T-helper 1 cell treated with Interleukin-12 subunit alpha and Interleukin-12 subunit beta and Interleukin-4 antibody, amounts not matched to agents 30 μg/mL and 1 μg/mL, for 36 hours (primary cell): Measurements from ENCODE around the gene MOV10L1.
"Not testable (repeated sequence)": the region's sequence is repeated elsewhere in the genome, so short reads cannot be mapped to it uniquely, and the experiment has no call there.

Experiments used
- H3K27ac Mint-ChIP-seq: one replicate; pipeline ENCODE4 v1.8.0; 2021; ENCODE audit warnings: mild to moderate bottlenecking, mixed read lengths
- H3K27me3 Mint-ChIP-seq: one replicate; pipeline ENCODE4 v1.8.0; 2021; ENCODE audit warnings: low read depth, mixed read lengths
- H3K36me3 Mint-ChIP-seq: one replicate; pipeline ENCODE4 v1.8.0; 2021; ENCODE audit warnings: low read depth, mixed read lengths
- H3K4me1 Mint-ChIP-seq: one replicate; pipeline ENCODE4 v1.8.0; 2021; ENCODE audit warnings: low read depth, mixed read lengths
- H3K4me3 Mint-ChIP-seq: one replicate; pipeline ENCODE4 v1.8.0; 2021; ENCODE audit warnings: mild to moderate bottlenecking, moderate library complexity, mixed read lengths
- H3K9me3 Mint-ChIP-seq: one replicate; pipeline ENCODE4 v1.8.0; 2021; ENCODE audit warnings: mixed read lengths

MOV10L1 gene

GRCh38 chr22:50119768-50120251 is 30.0 kb downstream of the MOV10L1 start:
- Mint-ChIP-seq H3K4me3 (no peak overlapping the region), H3K9me3 (peaks cover 9% of the 10 kb centered on the region), H3K27me3 (peaks cover 27% of the 10 kb centered on the region), H3K27ac (no peak overlapping the region), H3K4me1 (no peaks in the 10 kb centered on the region), H3K36me3 (no peaks in the 10 kb centered on the region)

DNA sequence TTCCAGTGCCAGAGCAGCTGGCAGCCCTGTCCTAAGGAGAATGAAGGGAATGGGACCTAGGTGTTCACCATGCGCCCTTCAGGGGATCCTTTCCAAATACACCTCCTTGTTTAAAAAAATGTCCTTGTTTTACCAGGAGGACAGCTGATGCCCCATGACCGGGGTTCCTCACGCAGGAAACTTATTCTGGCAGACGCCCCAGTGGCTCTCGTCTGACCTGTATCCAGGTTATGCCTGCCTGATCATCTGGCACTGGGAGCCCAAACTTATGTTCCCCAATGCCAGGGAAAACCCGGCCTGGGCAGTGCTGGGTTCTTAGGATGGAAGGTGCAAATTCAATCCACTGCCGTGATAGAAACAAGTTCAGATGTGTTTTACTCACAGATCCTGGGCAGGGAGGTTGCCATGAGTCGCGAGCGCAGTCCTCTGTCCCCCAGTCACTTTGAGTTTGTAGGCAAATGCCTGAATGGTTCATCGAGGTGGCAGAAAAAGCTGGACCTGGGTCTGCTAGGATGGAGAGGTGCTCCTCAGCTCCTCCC is 31.5 kb downstream of the MOV10L1 start:
- Mint-ChIP-seq H3K27ac (no peak overlapping the region), H3K4me3 (no peak overlapping the region), H3K36me3 (no peaks in the 10 kb centered on the region), H3K9me3 (peaks cover 9% of the 10 kb centered on the region), H3K4me1 (no peaks in the 10 kb centered on the region), H3K27me3 (peaks cover 31% of the 10 kb centered on the region)

DNA sequence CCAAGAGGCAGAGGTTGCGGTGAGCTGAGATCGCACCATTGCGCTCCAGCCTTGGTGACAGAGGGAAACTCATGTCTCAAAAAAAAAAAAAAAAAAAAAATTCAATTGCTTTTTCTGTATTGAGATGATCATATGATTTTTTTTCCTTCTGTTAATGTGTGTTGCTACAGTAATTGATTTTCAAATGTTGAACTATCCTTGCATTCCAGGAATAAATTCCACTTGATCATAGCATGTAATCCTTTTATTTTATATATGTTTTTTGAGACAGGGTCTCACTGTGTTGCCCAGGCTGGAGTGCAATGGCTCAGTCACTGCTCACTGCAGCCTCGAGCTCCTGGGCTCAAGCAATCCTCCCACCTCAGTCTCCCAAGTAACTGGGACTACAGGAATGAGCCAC is 33.3 kb downstream of the MOV10L1 start:
- Mint-ChIP-seq H3K27me3 (peaks cover 32% of the 10 kb centered on the region), H3K4me1 (no peaks in the 10 kb centered on the region), H3K4me3 (no peak overlapping the region), H3K27ac (no peak overlapping the region), H3K36me3 (no peaks in the 10 kb centered on the region), H3K9me3 (peaks cover 9% of the 10 kb centered on the region)

- Mint-ChIP-seq H3K4me3 (no peak overlapping the region), H3K27ac (no peak overlapping the region), H3K4me1 (no peaks in the 10 kb centered on the region), H3K27me3 (peaks cover 34% of the 10 kb centered on the region), H3K9me3 (peaks cover 9% of the 10 kb centered on the region), H3K36me3 (no peaks in the 10 kb centered on the region)
These were observed 35.2 kb downstream of the MOV10L1 start for GRCh38 chr22:50125029-50125428.

- Mint-ChIP-seq H3K4me3 (no peak overlapping the region), H3K27me3 (peaks cover 38% of the 10 kb centered on the region), H3K9me3 (no peaks in the 10 kb centered on the region), H3K36me3 (no peaks in the 10 kb centered on the region), H3K27ac (no peak overlapping the region), H3K4me1 (no peaks in the 10 kb centered on the region)
These were observed 39.4 kb downstream of the MOV10L1 start for GRCh38 chr22:50129121-50129736.

- Mint-ChIP-seq H3K27me3 (peaks cover 39% of the 10 kb centered on the region), H3K27ac (no peak overlapping the region), H3K4me1 (no peaks in the 10 kb centered on the region), H3K9me3 (no peaks in the 10 kb centered on the region), H3K36me3 (no peaks in the 10 kb centered on the region), H3K4me3 (no peak overlapping the region)
These were observed 42.1 kb downstream of the MOV10L1 start for GRCh38 chr22:50131894-50132293.

- Mint-ChIP-seq H3K4me1 (no peaks in the 10 kb centered on the region), H3K27me3 (peaks cover 45% of the 10 kb centered on the region), H3K36me3 (no peaks in the 10 kb centered on the region), H3K9me3 (no peaks in the 10 kb centered on the region), H3K27ac (no peak overlapping the region), H3K4me3 (no peak overlapping the region)
These were observed 44.7 kb downstream of the MOV10L1 start for GRCh38 chr22:50134481-50134880.

GRCh38 chr22:50136581-50137015 is 46.8 kb downstream of the MOV10L1 start:
- Mint-ChIP-seq H3K36me3 (no peaks in the 10 kb centered on the region), H3K4me3 (no peak overlapping the region), H3K4me1 (no peaks in the 10 kb centered on the region), H3K9me3 (no peaks in the 10 kb centered on the region), H3K27me3 (peaks cover 32% of the 10 kb centered on the region), H3K27ac (no peak overlapping the region)

- not testable (repeated sequence) for H3K4me1 Mint-ChIP-seq, H3K36me3 Mint-ChIP-seq, H3K9me3 Mint-ChIP-seq, H3K4me3 Mint-ChIP-seq, H3K27ac Mint-ChIP-seq
- peaks cover 27% of the 10 kb centered on the region for H3K27me3 Mint-ChIP-seq
These were observed 47.5 kb downstream of the MOV10L1 start for GRCh38 chr22:50137277-50137676.

DNA sequence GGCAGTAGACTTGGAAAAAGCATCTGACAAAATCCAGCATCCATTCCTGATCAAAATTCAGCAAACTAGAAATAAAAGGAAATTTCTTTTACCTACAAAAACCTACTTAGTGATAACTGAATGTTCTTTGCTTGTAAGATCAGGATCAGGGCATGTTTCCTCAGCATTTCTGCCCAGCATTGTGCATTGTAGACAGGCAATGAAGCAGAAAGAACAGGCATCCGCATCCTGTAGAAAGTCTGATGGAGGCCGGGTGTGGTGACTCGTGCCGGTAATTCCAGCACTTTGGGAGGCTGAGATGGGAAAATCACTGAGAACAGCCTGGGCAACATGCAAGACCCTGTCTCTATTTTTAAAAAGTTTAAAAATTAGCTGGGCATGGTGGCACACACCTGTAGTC is 48.2 kb downstream of the MOV10L1 start:
- Mint-ChIP-seq H3K4me1 (no peaks in the 10 kb centered on the region), H3K27me3 (peaks cover 28% of the 10 kb centered on the region), H3K36me3 (no peaks in the 10 kb centered on the region), H3K27ac (no peak overlapping the region), H3K9me3 (no peaks in the 10 kb centered on the region), H3K4me3 (no peak overlapping the region)

DNA sequence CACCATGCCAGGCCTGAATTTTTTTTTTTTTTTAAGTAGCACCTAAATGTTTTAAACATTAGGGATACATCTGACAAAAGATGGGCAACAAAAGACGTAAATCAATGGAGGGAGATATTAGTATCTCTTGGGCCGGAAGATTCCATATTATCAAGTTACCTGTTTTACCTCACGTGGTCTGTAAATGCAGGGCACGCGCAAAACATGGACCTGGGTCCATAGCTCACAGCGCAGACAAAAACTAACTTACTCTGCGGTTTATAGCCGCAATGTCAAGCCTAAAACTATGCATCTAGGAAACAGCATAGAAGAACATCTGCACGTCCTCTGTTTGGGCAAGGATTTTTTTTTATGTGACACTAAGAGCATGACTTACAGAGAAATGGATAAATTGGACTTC is 49.2 kb downstream of the MOV10L1 start:
- no peaks in the 10 kb centered on the region for H3K36me3 Mint-ChIP-seq
- H3K9me3 Mint-ChIP-seq: no peaks in the 10 kb centered on the region
- peaks cover 30% of the 10 kb centered on the region for H3K27me3 Mint-ChIP-seq
- H3K27ac Mint-ChIP-seq: no peak overlapping the region
- H3K4me1 Mint-ChIP-seq: no peaks in the 10 kb centered on the region
- no peak overlapping the region for H3K4me3 Mint-ChIP-seq

GRCh38 chr22:50139843-50140415 is 50.1 kb downstream of the MOV10L1 start:
- Mint-ChIP-seq H3K4me3 (no peak overlapping the region), H3K36me3 (no peaks in the 10 kb centered on the region), H3K27ac (no peak overlapping the region), H3K9me3 (no peaks in the 10 kb centered on the region), H3K4me1 (no peaks in the 10 kb centered on the region), H3K27me3 (peaks cover 25% of the 10 kb centered on the region)

DNA sequence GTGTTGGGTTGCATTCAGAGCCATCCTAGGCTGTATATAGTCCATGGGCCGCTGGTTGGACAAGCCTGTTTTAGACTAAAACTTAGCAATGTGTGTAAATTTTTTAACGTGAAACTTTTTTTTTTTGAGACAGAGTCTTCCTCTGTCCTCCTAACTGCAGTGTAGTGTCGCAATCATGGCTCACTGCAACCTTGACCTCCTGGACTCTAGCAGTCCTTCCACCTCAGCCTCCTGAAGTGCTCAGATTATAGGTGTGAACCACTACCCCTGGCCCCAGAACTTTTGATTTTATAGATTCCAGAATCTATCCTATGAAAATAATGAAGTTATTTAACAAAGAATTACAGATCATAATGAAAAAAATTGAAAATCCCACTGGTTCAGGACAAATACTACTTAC is 50.8 kb downstream of the MOV10L1 start:
- no peaks in the 10 kb centered on the region for H3K9me3 Mint-ChIP-seq
- H3K27ac Mint-ChIP-seq: no peak overlapping the region
- no peaks in the 10 kb centered on the region for H3K36me3 Mint-ChIP-seq
- H3K4me3 Mint-ChIP-seq: no peak overlapping the region
- no peaks in the 10 kb centered on the region for H3K4me1 Mint-ChIP-seq
- peaks cover 25% of the 10 kb centered on the region for H3K27me3 Mint-ChIP-seq

- H3K4me1 Mint-ChIP-seq: no peaks in the 10 kb centered on the region
- no peak overlapping the region for H3K4me3 Mint-ChIP-seq
- H3K36me3 Mint-ChIP-seq: no peaks in the 10 kb centered on the region
- no peaks in the 10 kb centered on the region for H3K9me3 Mint-ChIP-seq
- H3K27me3 Mint-ChIP-seq: peaks cover 19% of the 10 kb centered on the region
- H3K27ac Mint-ChIP-seq: no peak overlapping the region
These were observed 51.7 kb downstream of the MOV10L1 start for GRCh38 chr22:50141462-50141861.

DNA sequence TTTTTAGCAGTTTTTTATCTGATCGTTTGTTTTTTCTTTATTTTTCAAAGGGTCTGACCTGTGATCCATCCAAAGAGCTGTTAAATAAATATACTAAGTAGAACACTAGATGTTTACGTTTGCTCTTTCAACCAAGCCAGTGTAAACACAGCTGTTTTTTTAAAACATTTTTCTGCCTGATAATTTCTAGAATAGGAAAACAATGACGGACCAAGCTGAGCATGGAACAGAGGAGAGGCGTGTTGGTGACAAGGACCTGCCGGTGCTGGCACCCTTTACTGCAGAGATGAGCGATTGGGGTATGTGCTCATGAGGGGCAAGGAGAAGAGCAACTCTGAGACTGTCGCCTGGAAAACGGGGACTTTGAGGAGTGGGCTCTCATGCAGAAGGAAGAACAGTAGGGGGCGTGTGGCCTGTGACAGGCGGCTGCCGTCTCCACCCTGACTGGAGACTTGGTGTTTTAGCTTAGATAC is 52.1 kb downstream of the MOV10L1 start:
- Mint-ChIP-seq H3K27me3 (peaks cover 18% of the 10 kb centered on the region), H3K27ac (no peak overlapping the region), H3K9me3 (no peaks in the 10 kb centered on the region), H3K36me3 (no peaks in the 10 kb centered on the region), H3K4me1 (no peaks in the 10 kb centered on the region), H3K4me3 (no peak overlapping the region)
